HepG2 (cell line): ENCODE results near the gene ACAP1. TPM values are rescaled to one million over a fixed set of nuclear protein-coding genes. Genes with fewer than 3 reads are reported as not detected.
A peak's percentile ranks its signal among the peaks of the same experiment; 100 is the strongest.

Experiments used
- ATAC-seq: fragments of 200-7000 bp; cut with Tn5 transposase; 3 replicates; pipeline ENCODE4 v1.9.1; 2020; ENCODE audit warnings: mild to moderate bottlenecking, moderate library complexity
- BruUV-seq: library from RNA; stranded (reverse); fragments of 400-500 nt; replicated peaks from 2 replicates; lab custom pipeline; 2021; lab: Mats Ljungman, UMichigan
- CTCF ChIA-PET: fragments of 300-600 bp; formaldehyde crosslinking; extraction: SDS; loops from one replicate; lab custom pipeline; 2021; ENCODE audit warnings: low total read pairs, inconsistent platforms, low intra/inter-chr PET ratio; lab: Yijun Ruan, JAX
- POLR2A ChIA-PET: fragments of 350-600 bp; sonication (Branson Sonifier 250); formaldehyde crosslinking; loops from one replicate; lab custom pipeline; 2020; ENCODE audit warnings: antibody characterized with exemption, inconsistent platforms; lab: Yijun Ruan, JAX
- DNase-seq: peaks from one replicate; pipeline ENCODE4 v3.0.0-alpha.2; 2015; ENCODE audit warnings: low spot score
- FAIRE-seq: peaks from 3 replicates; lab custom pipeline; 2011; peaks lifted over from hg19 to GRCh38; lab: Jason Lieb, UNC
- H2AFZ ChIP-seq: one replicate; pipeline ENCODE4 v1.6.1; 2011; ENCODE audit warnings: low read length, inconsistent platforms
- H3K27ac ChIP-seq: fragments of 300-600 bp; 3 replicates; pipeline ENCODE4 v1.8.0; 2011; ENCODE audit warnings: mixed run types, mild to moderate bottlenecking, mixed read lengths, low read length, inconsistent platforms; ENCODE audit not compliant: insufficient read depth; ENCODE audit errors: extremely low read length
- H3K27me3 ChIP-seq, 2 experiments: fragments of 200-600 bp in 1 of 2; 2 replicates in 1 of 2; 3 replicates in 1 of 2; pipeline versions ENCODE4 v1.6.0 to v1.8.0; 2011; ENCODE audit warnings: low read length in 2 of 2, mild to moderate bottlenecking in 2 of 2, moderate library complexity in 2 of 2, inconsistent platforms in 1 of 2; ENCODE audit not compliant: insufficient read depth in 2 of 2, control insufficient read depth in 1 of 2
- H3K36me3 ChIP-seq, 2 experiments: fragments of 200-600 bp in 1 of 2; replicated peaks in 1 of 2; 2 replicates in 1 of 2; 3 replicates in 1 of 2; pipeline versions ENCODE4 v1.5.1 to v1.8.0; 2011; ENCODE audit warnings: low read length in 2 of 2, inconsistent platforms in 1 of 2; ENCODE audit not compliant: insufficient read depth in 2 of 2, control insufficient read depth in 1 of 2
- H3K4me1 ChIP-seq: 2 replicates; pipeline ENCODE4 v1.5.1; 2012; ENCODE audit warnings: low read length, inconsistent platforms; ENCODE audit not compliant: insufficient read depth
- H3K4me2 ChIP-seq: 2 replicates; pipeline ENCODE4 v1.6.0; 2011; ENCODE audit warnings: low read depth, low read length, inconsistent platforms
- H3K4me3 ChIP-seq, 3 experiments: fragments of 200-600 bp in 1 of 3; sonication (generic), shearing (Covaris generic) in 1 of 3; replicated peaks in 1 of 3; 2 replicates each; pipeline ENCODE4 v1.5.1; 2011 to 2016; ENCODE audit warnings: low read length in 3 of 3, inconsistent platforms in 2 of 3, low read depth in 2 of 3, mild to moderate bottlenecking in 2 of 3, control low read depth in 1 of 3, mixed read lengths in 1 of 3; ENCODE audit not compliant: insufficient read depth in 1 of 3
- H3K79me2 ChIP-seq: one replicate; pipeline ENCODE4 v1.6.1; 2011; ENCODE audit warnings: low read length, inconsistent platforms; ENCODE audit not compliant: insufficient read depth
- H3K9ac ChIP-seq: 2 replicates; pipeline ENCODE4 v1.6.0; 2011; ENCODE audit warnings: mild to moderate bottlenecking, low read depth, low read length, inconsistent platforms; ENCODE audit not compliant: insufficient read depth
- H3K9me3 ChIP-seq: 2 replicates; pipeline ENCODE4 v1.5.1; 2012; ENCODE audit warnings: mild to moderate bottlenecking, low read length
- H4K20me1 ChIP-seq: 2 replicates; pipeline ENCODE4 v1.6.0; 2011; ENCODE audit warnings: inconsistent platforms, mild to moderate bottlenecking, low read length, moderate library complexity; ENCODE audit not compliant: insufficient read depth
- BRF2 ChIP-seq: sonication (generic); formaldehyde crosslinking; IDR thresholded peaks from 2 replicates; pipeline ENCODE4 v1.8.1; 2022; ENCODE audit warnings: mild to moderate bottlenecking, missing genetic modification reagents
- HMGXB4 ChIP-seq, 2 experiments: sonication (generic) in 1 of 2; formaldehyde crosslinking in 1 of 2; IDR thresholded peaks; 2 replicates each; pipeline versions ENCODE4 v1.4.0 to v1.6.1; 2018 to 2020; ENCODE audit warnings: missing genetic modification reagents in 2 of 2, borderline replicate concordance in 1 of 2, low read depth in 1 of 2, mild to moderate bottlenecking in 1 of 2, missing biosample characterization in 1 of 2
- MLXIP ChIP-seq: sonication (generic); formaldehyde crosslinking; IDR thresholded peaks from 2 replicates; pipeline ENCODE4 v1.9.0; 2021; ENCODE audit warnings: missing genetic modification reagents, borderline replicate concordance
- MXI1 ChIP-seq: IDR thresholded peaks from 3 replicates; pipeline ENCODE4 v1.6.1; 2012; ENCODE audit warnings: low read depth, low read length, inconsistent platforms, borderline replicate concordance
- RBM22 ChIP-seq: fragments of 200-400 bp; formaldehyde crosslinking; optimal IDR thresholded peaks from 2 replicates; pipeline ENCODE3; 2017; ENCODE audit warnings: mild to moderate bottlenecking, low read length, moderate library complexity
- SIX1 ChIP-seq: sonication (generic); formaldehyde crosslinking; IDR thresholded peaks from 2 replicates; pipeline ENCODE4 v1.4.0; 2020; ENCODE audit warnings: missing genetic modification reagents, borderline replicate concordance
- SNAPC4 ChIP-seq: sonication (generic); formaldehyde crosslinking; IDR thresholded peaks from 2 replicates; pipeline ENCODE4 v1.4.0; 2020; ENCODE audit warnings: mild to moderate bottlenecking, missing genetic modification reagents
- TOE1 ChIP-seq: sonication (generic); formaldehyde crosslinking; IDR thresholded peaks from 2 replicates; pipeline ENCODE4 v1.4.0; 2020; ENCODE audit warnings: mild to moderate bottlenecking, missing genetic modification reagents
- ZNF432 ChIP-seq: sonication (generic); formaldehyde crosslinking; IDR thresholded peaks from 2 replicates; pipeline ENCODE4 v1.5.0; 2020; ENCODE audit warnings: missing genetic modification reagents, mild to moderate bottlenecking, borderline replicate concordance
- WGBS: methylation state at CpG from one replicate; pipeline ENCODE4 v1.1.6; 2017; ENCODE audit warnings: low lambda C conversion rate; 5-methylcytosine and 5-hydroxymethylcytosine counted together
- in situ Hi-C: cut with HindIII; loops from 2 replicates; pipeline ENCODE4 v1.10.0; 2017; ENCODE audit warnings: low pct_unique_long_range_greater_than_20kb; ENCODE audit not compliant: extremely low pct_ligation_motif_present
- intact Hi-C: fragments of 100-400 bp; cut with micrococcal nuclease; formaldehyde crosslinking; loops from one replicate; pipeline ENCODE4 v1.10.0; 2022; ENCODE audit not compliant: unreplicated experiment
- polyA plus RNA-seq, 8 experiments: library from polyadenylated mRNA; depleted of rRNA in 3 of 8; stranded (reverse) in 7 of 8; unstranded in 1 of 8; fragments of >200 nt; fragmentation: Illumina TruSeq in 4 of 8; extraction: Trizol in 4 of 8; gene quantifications; 2 replicates each; pipeline versions ENCODE4 v1.2.1 to v1.2.3, GENCODE V29; 2011 to 2016; ENCODE audit warnings: low read depth in 4 of 8, missing spikeins in 1 of 8, mixed read lengths in 1 of 8; ENCODE audit not compliant: insufficient read depth in 1 of 8
- total RNA-seq, 5 experiments: library from RNA; depleted of rRNA; stranded (reverse); fragments of >200 nt; fragmentation: Illumina TruSeq; extraction: Trizol; gene quantifications; 2 replicates each; pipeline ENCODE4 v1.2.3, GENCODE V29; 2016; ENCODE audit warnings: low read depth in 1 of 5

The ACAP1 gene
- total and polyA plus RNA-seq, 2 of the 13 experiments (the other 11 are each of a cell fraction or from before 2014, with no cell fraction given) = 1.3 to 2.5 TPM

GRCh38 chr17:7308625-7309433 lies 27.5 kb upstream of the ACAP1 start (continued):
- TF ChIP-seq MLXIP (CRISPR knock-in tag) (no peak), ZNF432 (CRISPR knock-in tag) (no peak), HMGXB4 (CRISPR knock-in tag; IDR thresholded peaks at IDR 0.05; ENCODE audit: borderline replicate concordance in 1 of 2, low read depth in 1 of 2) (peak in 1 of 2 experiments; percentile 40; a peak in 1 of 4 replicates), TOE1 (CRISPR knock-in tag) (no peak)

- no peak for FAIRE-seq
- Histone ChIP-seq H3K4me3 (peak overlapping the region; percentile 3 to 84 (median 77); a peak in 3 of 6 replicates), H3K4me1 (peaks cover 60% of the 10 kb centered on the region), H4K20me1 (peaks cover 53% of the 10 kb centered on the region), H3K4me2 (peak overlapping the region; percentile 90), H3K79me2 (peaks cover 49% of the 10 kb centered on the region), H3K36me3 (peaks cover 21 to 43% of the 10 kb centered on the region in 2 experiments), H2AFZ (no peak overlapping the region), H3K9me3 (no peaks in the 10 kb centered on the region), H3K9ac (peak overlapping the region; percentile 94; the same call in 1 of the 2 replicates), H3K27me3 (no peaks in the 10 kb centered on the region), H3K27ac (no peak overlapping the region)
- ChIA-PET POLR2A (interaction anchor here (1.5 to 3.0 kb wide), 3 partner anchors 20 to 136 kb away, joined by 3 to 17 read pairs (median 5); partner anchors contain the start of genes CHRNB1, NEURL4 and SLC2A4), CTCF (no interaction called here)
- in situ Hi-C loops (no loop called here), intact Hi-C loops (no loop called here)
- 84% methylated on average over 12 of the region's 12 CpGs for WGBS
- BruUV-seq = no TSS peak
- DNase-seq = no peak
- no peak for ATAC-seq
- TF ChIP-seq SNAPC4 = no peak
- TF ChIP-seq RBM22 = peak; percentile 44
- no peak for TF ChIP-seq BRF2 (CRISPR knock-in tag)
- no peak for TF ChIP-seq MXI1
- TF ChIP-seq SIX1 (CRISPR knock-in tag) = no peak
Observed at GRCh38 chr17:7309628-7310027, 26.7 kb upstream of the ACAP1 start.
